Measurements from ENCODE around the gene GPC6.

GPC6 gene

DNA sequence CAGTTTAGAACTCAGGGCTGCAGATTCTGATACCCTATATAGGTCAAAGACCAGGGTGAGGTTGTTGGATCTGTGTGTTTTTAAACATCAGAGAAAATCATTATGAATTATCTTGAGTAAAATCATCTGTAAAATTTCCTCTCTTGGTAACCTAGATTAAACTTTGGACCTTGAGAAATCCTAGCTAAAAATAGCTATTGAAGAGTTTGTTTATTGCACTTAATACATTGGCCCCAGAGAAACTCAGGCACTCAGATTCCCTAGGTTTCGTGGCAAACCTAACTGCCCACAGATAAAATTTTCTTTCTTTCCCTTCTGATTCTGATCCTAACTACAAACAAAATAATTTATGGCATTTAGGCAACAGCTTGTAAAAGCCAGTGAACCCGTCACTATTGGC, 102.3 kb downstream of the GPC6 start:
- no peak for DNase-seq (ENCODE audit: low read depth)
- H3K4me3 ChIP-seq (ENCODE audit: low read length) = no peak overlapping the region
- TF ChIP-seq, protein P1, sequence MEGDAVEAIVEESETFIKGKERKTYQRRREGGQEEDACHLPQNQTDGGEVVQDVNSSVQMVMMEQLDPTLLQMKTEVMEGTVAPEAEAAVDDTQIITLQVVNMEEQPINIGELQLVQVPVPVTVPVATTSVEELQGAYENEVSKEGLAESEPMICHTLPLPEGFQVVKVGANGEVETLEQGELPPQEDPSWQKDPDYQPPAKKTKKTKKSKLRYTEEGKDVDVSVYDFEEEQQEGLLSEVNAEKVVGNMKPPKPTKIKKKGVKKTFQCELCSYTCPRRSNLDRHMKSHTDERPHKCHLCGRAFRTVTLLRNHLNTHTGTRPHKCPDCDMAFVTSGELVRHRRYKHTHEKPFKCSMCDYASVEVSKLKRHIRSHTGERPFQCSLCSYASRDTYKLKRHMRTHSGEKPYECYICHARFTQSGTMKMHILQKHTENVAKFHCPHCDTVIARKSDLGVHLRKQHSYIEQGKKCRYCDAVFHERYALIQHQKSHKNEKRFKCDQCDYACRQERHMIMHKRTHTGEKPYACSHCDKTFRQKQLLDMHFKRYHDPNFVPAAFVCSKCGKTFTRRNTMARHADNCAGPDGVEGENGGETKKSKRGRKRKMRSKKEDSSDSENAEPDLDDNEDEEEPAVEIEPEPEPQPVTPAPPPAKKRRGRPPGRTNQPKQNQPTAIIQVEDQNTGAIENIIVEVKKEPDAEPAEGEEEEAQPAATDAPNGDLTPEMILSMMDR (conservative IDR thresholded peaks at IDR 0.05; ENCODE audit: low read depth, low read length) = no peak

DNA sequence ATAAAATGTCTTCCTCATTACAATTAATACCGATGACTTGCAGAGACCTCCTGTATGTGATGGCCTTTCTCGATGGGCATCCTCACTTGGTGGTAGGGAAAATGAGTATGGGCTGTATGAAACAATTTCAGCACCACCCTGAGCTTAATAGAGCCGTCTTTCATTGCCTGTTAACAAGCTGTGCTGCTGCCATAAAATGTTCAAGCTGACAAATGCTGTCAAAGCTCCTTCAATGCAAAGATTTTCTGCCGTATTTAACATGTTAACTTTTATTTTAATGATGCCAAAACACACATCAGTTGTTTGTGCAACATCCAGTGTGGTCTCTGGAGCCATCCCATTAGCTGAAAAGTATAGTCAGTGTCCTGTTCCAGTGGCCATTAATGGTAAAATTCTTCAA, 110.1 kb downstream of the GPC6 start:
- TF ChIP-seq, protein P1 (conservative IDR thresholded peaks at IDR 0.05; ENCODE audit: low read depth, low read length) = no peak
- DNase-seq (ENCODE audit: low read depth) = no peak
- no peak overlapping the region for H3K4me3 ChIP-seq (ENCODE audit: low read length)

DNA sequence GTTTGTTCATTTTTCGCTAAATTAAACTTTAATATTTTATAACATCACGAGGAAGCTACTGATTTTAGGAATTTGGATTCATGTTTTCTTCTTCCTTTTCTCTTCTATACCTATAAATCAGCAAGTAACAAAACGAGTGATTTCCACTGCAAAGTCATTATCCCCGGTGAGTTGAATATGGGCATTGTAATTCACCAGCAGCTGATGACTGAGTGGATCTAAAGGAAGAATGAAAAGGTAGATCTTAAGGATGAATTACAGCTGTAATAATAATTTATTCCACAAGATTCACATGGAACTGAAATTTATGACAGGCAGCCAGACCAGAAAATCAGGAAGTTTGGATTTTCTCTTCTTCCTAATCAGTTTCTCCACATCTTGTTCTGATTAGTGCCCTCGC, 111.4 kb downstream of the GPC6 start:
- no peak overlapping the region for H3K4me3 ChIP-seq (ENCODE audit: low read length)
- TF ChIP-seq, protein P1 (conservative IDR thresholded peaks at IDR 0.05; ENCODE audit: low read depth, low read length) = no peak
- no peak for DNase-seq (ENCODE audit: low read depth)

DNA sequence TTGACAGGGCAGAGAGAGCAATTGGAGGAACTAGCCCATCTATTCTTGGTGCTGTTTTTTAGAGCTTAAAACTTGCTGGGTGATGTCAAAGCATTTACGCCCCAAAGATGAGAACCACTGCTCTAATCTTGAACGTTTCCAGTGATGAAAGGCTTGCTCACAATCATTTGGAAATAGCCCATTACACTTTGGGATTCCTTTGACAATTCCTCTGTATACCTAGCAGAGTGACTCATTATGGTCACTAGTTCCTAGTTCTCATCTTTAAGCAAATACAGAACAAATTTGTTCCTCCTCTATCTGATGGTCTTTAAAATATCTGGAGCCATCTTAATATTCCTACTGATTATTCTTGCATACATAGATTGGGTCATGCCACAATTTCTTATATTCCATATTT, 112.3 kb downstream of the GPC6 start:
- TF ChIP-seq, protein P1 (conservative IDR thresholded peaks at IDR 0.05; ENCODE audit: low read depth, low read length) = no peak
- no peak overlapping the region for H3K4me3 ChIP-seq (ENCODE audit: low read length)
- no peak for DNase-seq (ENCODE audit: low read depth)

DNA sequence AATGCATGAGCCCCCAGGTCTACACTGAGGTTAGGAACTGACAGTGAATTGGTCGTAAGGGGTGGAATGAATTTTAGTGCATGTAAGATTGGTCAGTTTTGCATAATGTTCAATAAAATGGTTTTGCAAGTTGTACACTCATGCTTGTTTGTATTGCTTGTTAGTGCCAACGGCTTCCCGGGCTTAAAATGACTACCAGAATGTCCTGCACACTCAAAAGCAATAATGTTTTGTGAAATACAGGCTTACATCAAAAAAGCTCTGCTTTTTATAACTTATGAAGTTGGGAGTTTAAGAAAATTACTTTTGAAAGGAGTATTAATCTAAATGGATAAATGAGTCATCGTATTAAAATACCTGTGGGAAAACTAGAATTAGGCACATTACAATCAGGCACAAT, 112.9 kb downstream of the GPC6 start:
- TF ChIP-seq, protein P1 (conservative IDR thresholded peaks at IDR 0.05; ENCODE audit: low read depth, low read length) = no peak
- H3K4me3 ChIP-seq (ENCODE audit: low read length) = no peak overlapping the region
- DNase-seq (ENCODE audit: low read depth) = no peak

DNA sequence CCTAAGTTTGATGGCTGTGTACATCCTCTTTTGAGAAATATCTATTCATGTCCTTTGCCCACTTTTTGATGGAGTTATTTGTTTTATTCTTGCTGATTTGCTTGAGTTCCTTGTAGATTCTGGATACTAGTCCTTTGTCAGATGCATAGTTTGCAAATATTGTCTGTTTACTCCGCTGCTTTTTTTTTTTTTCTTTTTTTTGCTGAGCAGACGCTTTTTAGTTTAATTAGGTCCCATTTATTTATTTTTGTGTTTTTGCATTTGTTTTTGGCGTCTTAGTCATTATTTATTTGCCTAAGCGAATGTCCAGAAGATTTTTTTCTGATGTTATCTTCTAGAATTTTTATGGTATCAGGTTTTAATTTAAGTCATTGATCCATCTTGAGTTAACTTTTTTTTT, 114.9 kb downstream of the GPC6 start:
- TF ChIP-seq, protein P1 (conservative IDR thresholded peaks at IDR 0.05; ENCODE audit: low read depth, low read length) = no peak
- DNase-seq (ENCODE audit: low read depth) = no peak
- H3K4me3 ChIP-seq (ENCODE audit: low read length) = no peak overlapping the region

DNA sequence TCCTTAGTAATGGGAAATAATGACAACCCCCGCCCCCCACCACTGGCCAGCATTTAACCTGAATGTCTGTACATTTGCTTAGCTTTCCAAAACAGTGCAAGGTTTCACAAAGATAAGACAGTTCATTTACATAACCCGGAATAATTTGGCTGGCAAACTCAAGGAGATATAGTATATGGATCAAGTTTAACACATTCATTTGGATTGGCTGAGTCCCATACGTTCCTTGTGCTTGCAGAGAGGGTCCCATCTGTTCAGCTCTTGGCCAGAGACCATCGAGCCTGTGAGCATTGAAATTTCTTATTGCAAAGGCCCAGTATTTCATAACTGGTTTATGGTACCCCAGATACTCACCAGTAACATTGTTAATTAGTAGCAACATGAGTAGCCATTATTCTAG, 116.5 kb downstream of the GPC6 start:
- TF ChIP-seq, protein P1 (conservative IDR thresholded peaks at IDR 0.05; ENCODE audit: low read depth, low read length) = no peak
- DNase-seq (ENCODE audit: low read depth) = no peak
- no peak overlapping the region for H3K4me3 ChIP-seq (ENCODE audit: low read length)
